GM12872 (cell line): Measurements from ENCODE around the gene RBM47.

ENCODE experiments used
- TF ChIP-seq, protein P1 (sequence below): IDR thresholded peaks from 3 replicates; pipeline ENCODE4 v1.5.1; 2011; ENCODE audit warnings: low read depth, mild to moderate bottlenecking, low read length, moderate library complexity; ENCODE audit not compliant: insufficient read depth

The RBM47 gene

DNA sequence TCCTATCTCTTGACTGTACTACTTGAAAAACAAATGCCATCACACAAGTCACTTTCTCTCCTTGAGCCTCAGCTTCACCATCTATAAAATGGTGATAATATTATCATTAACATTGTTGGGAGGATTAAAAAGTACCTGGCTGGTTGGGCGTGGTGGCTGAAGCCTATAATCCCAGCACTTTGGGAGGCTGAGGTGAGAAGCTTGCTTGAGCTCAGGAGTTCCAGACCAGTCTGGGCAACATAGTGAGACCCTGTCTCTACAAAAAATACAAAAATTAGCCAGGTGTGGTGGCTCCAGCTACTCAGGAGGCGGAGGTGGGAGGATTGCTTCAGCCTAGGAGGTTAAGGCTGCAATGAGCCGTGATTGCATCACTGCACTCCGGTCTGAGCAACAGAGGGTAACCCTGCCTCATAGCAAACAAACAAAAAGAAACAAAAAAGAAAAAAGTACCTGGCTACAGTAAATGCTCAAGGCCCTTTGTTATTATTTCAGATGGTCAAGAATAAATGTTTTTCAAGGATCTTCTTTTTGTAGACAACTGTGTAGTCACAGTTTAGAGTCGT, 174.2 kb downstream of the RBM47 start:
- TF ChIP-seq, protein P1, sequence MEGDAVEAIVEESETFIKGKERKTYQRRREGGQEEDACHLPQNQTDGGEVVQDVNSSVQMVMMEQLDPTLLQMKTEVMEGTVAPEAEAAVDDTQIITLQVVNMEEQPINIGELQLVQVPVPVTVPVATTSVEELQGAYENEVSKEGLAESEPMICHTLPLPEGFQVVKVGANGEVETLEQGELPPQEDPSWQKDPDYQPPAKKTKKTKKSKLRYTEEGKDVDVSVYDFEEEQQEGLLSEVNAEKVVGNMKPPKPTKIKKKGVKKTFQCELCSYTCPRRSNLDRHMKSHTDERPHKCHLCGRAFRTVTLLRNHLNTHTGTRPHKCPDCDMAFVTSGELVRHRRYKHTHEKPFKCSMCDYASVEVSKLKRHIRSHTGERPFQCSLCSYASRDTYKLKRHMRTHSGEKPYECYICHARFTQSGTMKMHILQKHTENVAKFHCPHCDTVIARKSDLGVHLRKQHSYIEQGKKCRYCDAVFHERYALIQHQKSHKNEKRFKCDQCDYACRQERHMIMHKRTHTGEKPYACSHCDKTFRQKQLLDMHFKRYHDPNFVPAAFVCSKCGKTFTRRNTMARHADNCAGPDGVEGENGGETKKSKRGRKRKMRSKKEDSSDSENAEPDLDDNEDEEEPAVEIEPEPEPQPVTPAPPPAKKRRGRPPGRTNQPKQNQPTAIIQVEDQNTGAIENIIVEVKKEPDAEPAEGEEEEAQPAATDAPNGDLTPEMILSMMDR = no peak

DNA sequence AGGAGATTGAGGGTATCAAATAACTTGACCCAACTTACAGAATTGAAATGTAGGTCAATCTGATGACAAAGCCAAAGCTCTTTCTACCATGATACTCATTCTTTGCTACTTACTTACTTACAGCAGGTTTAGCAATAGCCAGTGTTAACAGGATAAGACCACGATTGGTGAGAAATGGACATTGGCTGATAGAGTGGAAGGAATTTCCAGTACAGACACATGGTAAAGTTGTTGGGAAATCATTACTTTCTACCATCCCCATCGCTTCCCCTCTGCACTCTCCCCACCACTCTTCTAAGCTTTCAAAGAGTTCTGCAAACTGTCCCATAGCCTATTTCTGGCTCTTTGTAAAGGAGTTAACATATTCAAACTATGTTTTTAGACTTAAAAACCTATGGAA, 174.8 kb downstream of the RBM47 start:
- TF ChIP-seq, protein P1 = no peak

DNA sequence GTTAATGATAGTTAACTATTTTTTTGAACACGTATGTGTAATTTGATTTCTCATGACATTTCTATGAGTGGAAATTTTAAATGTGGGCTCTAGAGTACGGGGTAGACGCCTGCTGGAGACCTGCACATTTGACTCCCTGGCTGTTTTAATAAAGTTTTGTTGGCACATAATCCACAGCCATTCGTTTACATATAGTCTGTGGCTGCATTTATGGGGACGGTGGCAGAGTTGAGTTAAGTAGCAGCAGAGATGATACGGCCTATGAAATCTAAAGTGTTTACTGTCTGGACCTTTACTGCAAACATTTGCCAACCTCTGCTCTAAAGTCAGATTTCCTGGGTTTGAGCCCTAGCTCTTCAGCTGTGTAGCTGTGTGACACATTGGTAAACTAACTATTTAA, 175.8 kb downstream of the RBM47 start:
- TF ChIP-seq, protein P1 = no peak

DNA sequence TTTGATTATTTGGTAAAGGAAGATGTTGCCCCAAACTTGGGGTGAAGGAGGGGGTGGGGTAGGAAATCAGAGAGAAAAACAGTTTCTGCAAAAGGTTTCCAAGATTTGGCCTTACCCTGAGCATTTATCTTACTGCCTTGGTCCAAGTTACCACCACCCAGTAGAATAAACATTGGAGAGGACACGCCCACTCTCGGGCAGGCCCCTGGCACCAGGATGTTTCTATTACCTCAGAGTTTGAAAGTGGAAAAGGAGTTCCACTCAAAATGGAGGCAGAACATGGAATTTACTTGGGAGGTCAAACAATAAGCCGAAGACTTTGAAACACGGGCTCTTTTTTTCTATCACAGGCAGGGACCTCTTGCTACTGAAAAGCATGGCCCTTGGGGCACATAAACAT, 180.8 kb downstream of the RBM47 start:
- TF ChIP-seq, protein P1 = no peak

DNA sequence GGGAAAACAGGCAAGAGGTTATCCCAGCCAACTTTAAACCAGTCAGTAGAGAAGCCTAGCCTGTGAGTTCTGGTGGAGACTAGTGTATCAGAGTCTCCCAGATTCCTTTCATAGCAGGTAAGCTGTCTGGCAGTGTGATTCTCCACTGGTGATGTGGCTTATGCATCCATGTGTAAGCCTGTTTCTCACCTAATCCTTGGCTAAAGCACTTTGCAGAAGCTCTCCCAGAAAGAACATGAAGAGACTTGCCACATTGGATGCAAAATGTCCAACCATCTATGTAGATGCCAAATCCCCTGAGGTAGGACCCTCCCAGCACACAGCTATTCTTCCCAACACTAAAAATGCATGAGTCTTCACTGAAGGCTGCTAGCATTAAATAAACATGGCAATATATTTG, 182.8 kb downstream of the RBM47 start:
- TF ChIP-seq, protein P1 = no peak

DNA sequence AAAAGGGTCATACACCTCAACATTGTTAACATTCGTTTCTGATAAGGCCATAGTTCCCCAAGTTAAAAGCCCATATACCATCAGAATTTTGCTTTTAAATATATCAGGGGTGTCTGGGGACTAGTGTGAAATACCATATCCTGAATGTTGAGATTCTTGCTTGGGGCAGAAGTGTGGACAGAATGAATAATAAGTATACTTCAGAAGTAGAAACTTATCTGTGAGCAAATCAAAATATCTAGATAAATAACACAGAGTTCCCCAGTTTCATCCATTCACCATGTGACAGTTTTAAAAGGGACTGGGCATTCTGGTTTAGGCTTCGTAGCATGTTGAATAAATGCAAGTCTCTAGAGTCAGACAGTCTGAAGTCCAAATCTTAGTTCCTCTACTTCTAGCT, 184.0 kb downstream of the RBM47 start:
- TF ChIP-seq, protein P1 = no peak

DNA sequence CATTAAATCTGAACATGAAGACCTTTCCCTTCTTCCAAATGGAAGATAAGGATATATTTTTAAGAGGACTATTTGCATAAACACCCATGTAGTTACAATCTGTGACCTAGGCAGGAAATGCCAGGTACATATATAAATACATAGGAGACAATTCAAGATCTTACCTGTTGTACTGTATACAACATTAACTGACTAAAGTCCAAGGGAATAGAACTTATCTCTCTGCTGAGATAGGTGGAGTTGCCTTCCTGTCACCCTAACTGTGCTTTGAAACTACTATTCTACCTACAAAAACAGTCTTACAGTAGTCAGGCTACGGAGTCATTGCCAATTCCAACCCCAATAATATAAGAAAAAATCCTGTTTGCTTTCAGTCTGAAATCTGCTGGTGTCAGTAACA, 188.2 kb downstream of the RBM47 start:
- TF ChIP-seq, protein P1 = no peak
